ENCODE data around the gene DDX10.
"Not testable (repeated sequence)": the region's sequence is repeated elsewhere in the genome, so short reads cannot be mapped to it uniquely, and the experiment has no call there.

The DDX10 gene

GRCh38 chr11:108724974-108725689, 60.3 kb downstream of the DDX10 start:
- DNase-seq = no peak

- DNase-seq = no peak
Observed at GRCh38 chr11:108726077-108726800, 61.4 kb downstream of the DDX10 start.

DNA sequence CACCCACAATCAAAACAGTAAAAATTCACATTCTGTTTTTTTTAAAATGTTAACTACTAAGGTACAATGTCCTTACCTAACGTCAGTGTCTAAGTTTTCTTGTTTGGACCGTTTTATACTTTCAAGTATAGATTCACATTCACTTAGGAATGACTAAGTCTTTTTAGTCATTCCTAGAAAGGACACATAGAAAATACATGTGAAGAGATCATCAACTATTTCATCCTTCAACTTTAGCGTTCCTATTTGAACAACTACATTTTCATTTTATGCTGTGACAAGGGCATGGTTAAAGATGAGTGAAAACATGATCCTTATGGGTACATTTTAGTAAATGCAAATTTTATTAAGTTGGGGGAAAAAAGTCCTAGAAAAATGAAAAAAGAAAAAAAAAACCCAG, 62.8 kb downstream of the DDX10 start:
- DNase-seq = no peak

- DNase-seq = no peak
Observed at GRCh38 chr11:108729227-108729871, 64.5 kb downstream of the DDX10 start.

- no peak for DNase-seq
Observed at GRCh38 chr11:108732395-108732794, 67.5 kb downstream of the DDX10 start.

DNA sequence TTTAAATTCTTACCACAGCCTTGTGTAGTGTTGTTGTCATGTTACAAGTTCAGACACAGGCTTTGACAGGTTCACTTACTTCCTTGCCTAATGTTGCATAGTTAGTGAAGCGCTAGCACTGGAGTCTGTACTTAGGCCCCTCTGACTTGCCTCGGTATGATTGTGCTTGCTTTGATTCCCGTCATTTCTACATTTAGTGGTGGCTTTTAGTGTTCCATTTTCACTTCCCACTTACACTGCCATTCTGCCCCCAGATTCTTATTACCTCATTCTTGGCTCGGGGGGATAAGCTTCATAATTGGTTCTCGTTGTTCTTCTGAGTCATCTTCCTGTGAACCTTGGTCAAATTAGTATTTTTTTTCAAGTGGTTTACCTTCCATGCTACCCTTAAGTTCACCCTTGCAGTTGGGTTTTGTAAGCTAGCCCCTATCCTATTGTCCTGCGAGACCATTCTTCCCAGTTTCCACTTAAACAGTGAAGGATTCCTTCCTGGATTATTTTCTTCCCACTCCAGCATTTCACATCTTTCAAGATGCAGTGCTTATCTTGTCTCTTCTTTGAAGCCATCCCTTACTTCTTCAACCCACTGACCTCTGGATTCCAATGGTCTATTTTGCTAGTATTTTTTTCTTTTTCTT, 68.7 kb downstream of the DDX10 start:
- DNase-seq = no peak

DNA sequence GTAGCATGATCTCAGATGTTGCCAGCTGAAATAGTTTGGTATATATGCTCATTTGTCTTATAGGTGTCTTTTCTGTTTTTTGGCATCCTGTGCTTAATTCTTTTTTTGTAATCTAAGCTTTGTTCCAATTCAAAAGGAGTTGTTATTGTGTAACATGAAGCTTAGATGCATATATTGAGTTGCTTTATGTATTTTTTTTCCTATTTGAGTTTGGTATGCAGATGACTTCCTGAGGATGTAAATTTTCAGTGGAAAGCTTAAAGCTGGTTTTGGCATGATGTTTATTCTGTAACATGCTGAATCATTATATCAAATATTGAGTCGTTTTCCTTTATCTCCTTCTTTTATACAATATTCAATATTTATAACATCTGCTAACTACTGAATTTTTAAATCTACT, 69.4 kb downstream of the DDX10 start:
- DNase-seq = no peak

GRCh38 chr11:108734956-108735559, 70.2 kb downstream of the DDX10 start:
- DNase-seq = no peak

DNA sequence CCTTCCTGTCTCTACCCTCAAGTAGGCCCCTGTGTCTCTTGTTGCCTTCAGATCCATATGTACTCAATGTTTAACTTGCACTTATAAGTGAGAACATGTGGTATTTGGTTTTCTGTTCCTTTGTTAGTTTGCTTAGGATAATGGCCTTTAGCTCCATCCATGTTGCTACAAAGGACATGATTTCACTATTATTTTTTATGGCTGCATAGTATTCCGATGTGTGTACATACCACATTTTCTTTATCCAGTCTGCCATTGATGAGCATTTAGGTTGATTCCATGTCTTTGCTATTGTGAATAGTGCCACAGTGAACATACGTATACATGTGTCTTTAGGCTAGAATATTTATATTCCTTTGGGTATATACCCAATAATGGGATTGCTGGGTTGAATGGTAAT, 75.3 kb downstream of the DDX10 start:
- DNase-seq = not testable (repeated sequence)

DNA sequence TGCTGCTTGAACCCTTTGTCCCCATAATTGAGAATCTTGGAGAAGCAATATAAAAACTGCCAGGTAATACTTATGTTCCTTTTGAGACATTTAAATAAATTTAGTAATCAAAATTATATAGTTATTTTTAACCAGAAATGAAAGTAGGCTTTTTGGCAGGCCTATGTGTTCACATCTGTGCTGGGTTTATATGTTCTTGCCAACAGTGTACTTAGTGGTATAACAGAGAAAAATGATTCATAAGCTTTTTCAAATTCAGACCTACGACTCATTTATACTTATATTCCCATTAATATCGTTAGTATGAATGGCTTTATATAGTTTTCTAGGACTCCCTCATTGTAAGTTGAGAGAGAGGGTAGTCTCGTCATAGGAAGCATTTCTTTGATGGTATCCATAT, 79.0 kb downstream of the DDX10 start:
- no peak for DNase-seq

DNA sequence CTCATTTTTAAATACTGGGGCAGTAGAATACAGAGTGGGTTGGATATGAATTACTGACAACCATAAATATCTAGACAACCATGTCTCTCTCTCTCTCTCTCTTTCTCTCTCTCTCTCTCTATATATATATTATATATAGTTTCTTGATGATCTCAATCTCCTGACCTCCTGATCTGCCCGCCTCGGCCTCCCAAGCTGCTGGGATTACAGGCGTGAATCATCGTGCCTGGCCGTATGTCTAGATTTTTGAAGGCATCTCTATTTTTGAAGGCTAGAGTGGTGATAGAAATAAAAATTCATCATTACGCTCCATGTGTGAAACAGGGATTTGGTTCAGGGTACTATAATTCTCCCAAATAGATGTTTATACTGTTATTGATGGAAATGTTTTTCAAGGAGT, 84.1 kb downstream of the DDX10 start:
- no peak for DNase-seq

DNA sequence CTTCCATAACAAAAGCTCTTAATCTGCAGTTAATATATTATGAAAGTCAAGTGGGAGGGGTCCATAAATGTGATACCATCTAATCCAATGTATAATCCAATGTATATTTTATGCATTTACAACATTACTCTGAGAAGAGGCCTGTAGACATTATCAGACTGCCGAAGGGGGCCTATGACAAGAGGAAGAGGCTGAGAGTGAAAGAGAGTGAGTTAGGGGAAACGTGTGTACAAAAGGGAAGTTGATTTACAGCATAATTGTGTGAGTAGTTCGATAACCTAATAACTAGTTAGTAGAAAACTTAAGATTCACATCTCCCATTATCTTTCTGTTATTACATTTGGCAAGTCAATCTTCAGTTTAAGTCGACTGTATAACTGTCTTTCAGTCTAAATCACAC, 86.6 kb downstream of the DDX10 start:
- DNase-seq = no peak

DNA sequence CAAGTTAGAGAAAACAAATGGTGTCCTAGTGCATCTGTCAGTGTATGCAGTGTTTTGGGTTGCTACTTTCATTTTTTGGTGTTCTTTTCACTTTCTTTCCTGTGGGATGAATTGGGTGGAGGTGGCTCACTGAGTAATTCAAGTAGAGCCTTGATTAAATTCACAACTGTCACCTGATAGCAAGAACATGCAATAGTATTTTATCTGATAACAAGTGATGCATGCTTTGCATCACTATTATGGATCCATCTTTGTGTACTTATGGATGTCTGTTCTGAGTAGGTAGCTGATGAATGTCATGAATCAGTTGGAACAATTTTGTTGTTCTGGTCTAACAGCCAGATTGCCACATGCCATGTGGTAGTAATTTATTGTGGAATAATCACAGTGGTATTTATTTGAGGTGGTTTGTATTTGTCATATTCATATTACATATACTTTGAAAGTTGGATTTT, 87.5 kb downstream of the DDX10 start:
- no peak for DNase-seq

DNA sequence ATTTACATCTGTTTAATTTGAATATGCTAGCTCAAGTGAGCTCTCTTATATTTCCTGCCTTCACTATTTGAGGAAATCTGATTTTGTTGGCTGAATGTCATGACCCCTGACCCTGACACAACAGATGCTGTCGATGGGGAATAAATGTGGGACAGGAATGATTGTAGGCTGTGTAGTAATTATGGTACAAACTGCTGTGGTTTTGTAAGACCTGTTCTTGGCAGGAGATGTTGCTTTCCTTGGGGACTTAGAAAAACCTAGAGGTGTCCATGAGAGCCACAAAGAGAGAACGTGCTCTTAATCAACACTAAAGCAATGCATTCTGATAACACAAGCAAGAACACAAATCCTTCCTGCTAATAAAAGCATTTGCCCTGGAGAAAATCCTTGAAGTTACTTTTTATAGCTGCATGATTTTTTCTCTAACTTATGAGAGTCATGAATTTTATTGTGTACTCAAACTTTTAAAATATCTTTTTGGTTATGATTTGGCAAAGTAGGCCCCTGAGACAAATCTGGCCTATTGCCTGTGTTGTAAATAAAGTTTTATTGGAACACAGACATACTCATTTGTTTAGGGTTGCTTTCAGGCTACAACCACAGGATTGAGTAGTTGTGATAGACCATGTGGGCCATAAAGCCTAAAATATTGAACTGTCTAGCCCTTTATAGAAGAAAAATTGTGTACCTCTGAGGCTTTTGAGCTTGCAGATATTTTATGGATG, 90.2 kb downstream of the DDX10 start:
- DNase-seq = no peak

- DNase-seq = no peak
Observed at GRCh38 chr11:108757630-108758029, 92.8 kb downstream of the DDX10 start.

DNA sequence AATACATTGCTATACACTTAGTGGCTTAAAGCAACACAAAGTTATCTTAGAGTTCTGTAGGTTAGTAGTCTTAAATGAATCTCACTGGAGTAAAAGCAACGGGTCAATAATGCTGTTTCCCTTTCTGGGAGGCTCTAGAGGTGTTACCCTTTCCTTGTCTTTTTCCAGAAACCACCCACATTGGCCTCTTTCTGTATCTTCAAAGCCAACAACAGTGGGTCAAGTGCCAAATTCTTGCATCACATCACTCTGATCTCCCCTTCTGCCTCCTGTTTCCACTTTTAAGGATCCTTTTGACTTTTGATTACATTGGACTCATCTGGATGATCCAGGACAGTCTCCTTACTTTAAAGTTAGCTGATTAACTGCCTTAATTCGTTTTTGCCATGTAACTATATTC, 93.6 kb downstream of the DDX10 start:
- no peak for DNase-seq

GRCh38 chr11:108766596-108767173, 101.8 kb downstream of the DDX10 start:
- no peak for DNase-seq

- DNase-seq = no peak
Observed at GRCh38 chr11:108768370-108768769, 103.5 kb downstream of the DDX10 start.

DNA sequence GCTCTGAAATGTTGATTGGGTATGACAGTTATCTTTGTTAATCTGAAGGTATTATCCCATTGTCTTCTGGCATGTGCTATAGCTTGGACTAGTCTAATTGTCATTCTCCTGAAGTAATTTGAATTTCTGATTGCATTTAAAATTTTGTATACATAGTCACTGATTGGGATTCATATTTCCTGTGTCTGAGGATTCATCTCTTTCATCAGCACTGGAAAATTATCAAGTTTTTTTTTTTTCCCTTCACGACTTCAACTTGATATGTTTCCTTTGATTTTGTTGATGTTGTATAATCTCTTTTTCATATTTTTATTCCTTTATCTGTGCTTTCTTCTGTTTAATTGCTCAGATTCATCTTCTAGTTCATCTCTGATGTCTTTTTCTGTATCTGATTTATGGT, 104.1 kb downstream of the DDX10 start:
- no peak for DNase-seq

- DNase-seq = no peak
Observed at GRCh38 chr11:108774037-108774730, 109.3 kb downstream of the DDX10 start.

DNA sequence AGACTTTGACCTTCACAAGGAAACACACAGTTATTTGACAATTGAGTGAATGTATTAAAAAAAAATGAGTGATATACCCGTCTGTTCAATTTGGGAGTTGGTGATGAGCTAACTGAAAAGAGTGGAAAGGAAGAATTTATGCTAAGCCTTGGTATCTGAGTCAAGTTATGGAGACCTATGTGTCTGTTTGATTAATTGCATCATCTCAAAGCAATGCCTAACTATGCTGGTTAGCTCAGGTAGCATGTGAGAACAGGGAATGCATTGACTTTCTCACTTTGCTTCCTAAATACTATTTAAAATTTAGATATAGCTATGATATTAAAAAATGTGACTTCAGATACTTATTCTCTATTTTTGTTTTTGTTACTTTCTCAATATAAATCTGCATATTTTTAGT, 110.5 kb downstream of the DDX10 start:
- no peak for DNase-seq
